ENCODE measurements around the gene BRINP2. TPM values are rescaled to one million over a fixed set of nuclear protein-coding genes. Genes with fewer than 3 reads are reported as not detected.
A peak's percentile ranks its signal among the peaks of the same experiment; 100 is the strongest.

The BRINP2 gene
- total RNA-seq, 1 experiment from 2014 or later = not detected

GRCh38 chr1:177173976-177174375 is 3.2 kb downstream of the BRINP2 start:
- DNase-seq (ENCODE audit: unreplicated experiment) = no peak
- TF ChIP-seq, protein P1, sequence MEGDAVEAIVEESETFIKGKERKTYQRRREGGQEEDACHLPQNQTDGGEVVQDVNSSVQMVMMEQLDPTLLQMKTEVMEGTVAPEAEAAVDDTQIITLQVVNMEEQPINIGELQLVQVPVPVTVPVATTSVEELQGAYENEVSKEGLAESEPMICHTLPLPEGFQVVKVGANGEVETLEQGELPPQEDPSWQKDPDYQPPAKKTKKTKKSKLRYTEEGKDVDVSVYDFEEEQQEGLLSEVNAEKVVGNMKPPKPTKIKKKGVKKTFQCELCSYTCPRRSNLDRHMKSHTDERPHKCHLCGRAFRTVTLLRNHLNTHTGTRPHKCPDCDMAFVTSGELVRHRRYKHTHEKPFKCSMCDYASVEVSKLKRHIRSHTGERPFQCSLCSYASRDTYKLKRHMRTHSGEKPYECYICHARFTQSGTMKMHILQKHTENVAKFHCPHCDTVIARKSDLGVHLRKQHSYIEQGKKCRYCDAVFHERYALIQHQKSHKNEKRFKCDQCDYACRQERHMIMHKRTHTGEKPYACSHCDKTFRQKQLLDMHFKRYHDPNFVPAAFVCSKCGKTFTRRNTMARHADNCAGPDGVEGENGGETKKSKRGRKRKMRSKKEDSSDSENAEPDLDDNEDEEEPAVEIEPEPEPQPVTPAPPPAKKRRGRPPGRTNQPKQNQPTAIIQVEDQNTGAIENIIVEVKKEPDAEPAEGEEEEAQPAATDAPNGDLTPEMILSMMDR (IDR thresholded peaks at IDR 0.05; ENCODE audit: unreplicated experiment) = no peak
- Mint-ChIP-seq H3K4me1 (ENCODE audit: insufficient read depth, unreplicated experiment) (no peaks in the 10 kb centered on the region), H3K4me3 (ENCODE audit: unreplicated experiment) (no peak overlapping the region), H3K36me3 (ENCODE audit: insufficient read depth, unreplicated experiment) (no peaks in the 10 kb centered on the region), H3K27me3 (ENCODE audit: insufficient read depth, unreplicated experiment) (peaks cover 58% of the 10 kb centered on the region), H3K27ac (ENCODE audit: low read depth, unreplicated experiment) (no peak overlapping the region), H3K9me3 (ENCODE audit: unreplicated experiment) (no peaks in the 10 kb centered on the region)
- intact Hi-C loops (cut with micrococcal nuclease) = no loop called here
- ChIA-PET POLR2A (no interaction called here), CTCF (interaction anchor here (0.9 kb wide), 1 partner anchor 155 kb away, joined by 4 read pairs; no protein-coding TSS in a partner anchor)
- no TSS peak for BruUV-seq (replicated peaks)

DNA sequence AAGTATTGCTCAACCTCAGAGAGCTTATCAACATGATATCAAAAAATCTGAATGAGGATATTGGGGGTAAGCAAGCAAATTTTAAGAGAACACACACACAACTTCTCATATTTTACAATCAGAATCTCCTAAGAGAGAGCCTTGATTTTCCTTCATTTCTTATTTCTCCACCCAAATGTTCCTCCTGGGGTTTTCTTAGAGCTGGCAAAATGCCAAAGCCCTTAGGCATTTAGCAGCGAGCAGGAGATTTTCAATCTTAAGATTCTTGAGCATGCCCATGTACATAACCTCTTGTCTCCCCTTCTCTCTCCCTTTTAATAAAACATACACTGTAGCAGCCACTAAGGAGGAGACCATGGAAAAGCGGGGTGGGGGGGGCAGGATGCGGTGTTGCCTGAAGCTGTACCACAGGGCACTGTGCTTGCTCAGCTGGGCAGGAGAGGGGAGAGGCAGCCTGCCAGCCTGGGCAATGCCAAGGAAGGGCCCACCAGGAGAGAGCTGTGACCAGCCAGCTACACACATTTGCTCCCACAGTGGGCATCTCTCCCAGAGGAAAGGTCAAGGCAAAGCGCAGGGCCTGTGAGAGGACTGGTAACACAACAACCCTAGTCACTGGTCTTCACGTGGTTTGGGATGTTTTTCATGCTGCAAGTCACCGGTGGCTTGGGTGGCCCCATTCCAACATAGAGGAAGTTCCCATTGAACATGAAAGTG is 4.3 kb downstream of the BRINP2 start:
- intact Hi-C loops (cut with micrococcal nuclease) = no loop called here
- Mint-ChIP-seq H3K36me3 (ENCODE audit: insufficient read depth, unreplicated experiment) (no peaks in the 10 kb centered on the region), H3K27me3 (ENCODE audit: insufficient read depth, unreplicated experiment) (peaks cover 69% of the 10 kb centered on the region), H3K27ac (ENCODE audit: low read depth, unreplicated experiment) (no peak overlapping the region), H3K4me1 (ENCODE audit: insufficient read depth, unreplicated experiment) (no peaks in the 10 kb centered on the region), H3K9me3 (ENCODE audit: unreplicated experiment) (no peaks in the 10 kb centered on the region), H3K4me3 (ENCODE audit: unreplicated experiment) (no peak overlapping the region)
- TF ChIP-seq, protein P1 (IDR thresholded peaks at IDR 0.05; ENCODE audit: unreplicated experiment) = no peak
- CTCF ChIA-PET = interaction anchor here (0.6 to 4.5 kb wide), 3 partner anchors 156 to 679 kb away, joined by 3 to 39 read pairs (median 4); no protein-coding TSS in a partner anchor
- no TSS peak for BruUV-seq (replicated peaks)
- POLR2A ChIA-PET = no interaction called here
- no peak for DNase-seq (ENCODE audit: unreplicated experiment)

DNA sequence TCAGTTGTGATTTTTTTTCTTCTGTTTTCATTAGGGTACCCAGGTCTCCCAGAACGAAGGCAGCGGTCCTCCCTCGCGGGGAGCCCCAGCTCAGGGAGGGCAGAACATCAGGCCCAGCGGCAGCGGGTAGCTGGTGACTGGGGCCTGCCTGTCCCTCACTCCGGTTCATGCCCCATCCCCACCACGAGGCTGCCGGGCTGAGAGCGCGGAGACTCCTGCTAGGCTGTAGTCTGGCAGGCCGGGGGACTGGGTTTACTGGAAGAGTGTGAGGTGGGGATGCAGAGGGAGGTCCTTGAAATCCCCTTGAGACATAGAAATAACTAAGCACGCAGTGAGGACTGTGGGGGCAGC is 10.5 kb downstream of the BRINP2 start:
- CTCF ChIA-PET = interaction anchor here (0.6 to 6.3 kb wide), 41 partner anchors 10 to 1090 kb away, joined by 3 to 150 read pairs (median 4); partner anchors contain the start of gene ASTN1
- no peak for DNase-seq (ENCODE audit: unreplicated experiment)
- Mint-ChIP-seq H3K27ac (ENCODE audit: low read depth, unreplicated experiment) (no peak overlapping the region), H3K4me1 (ENCODE audit: insufficient read depth, unreplicated experiment) (peaks cover 8% of the 10 kb centered on the region), H3K36me3 (ENCODE audit: insufficient read depth, unreplicated experiment) (no peaks in the 10 kb centered on the region), H3K4me3 (ENCODE audit: unreplicated experiment) (peak overlapping the region; percentile 56), H3K9me3 (ENCODE audit: unreplicated experiment) (no peaks in the 10 kb centered on the region), H3K27me3 (ENCODE audit: insufficient read depth, unreplicated experiment) (peaks cover 75% of the 10 kb centered on the region)
- no TSS peak for BruUV-seq (replicated peaks)
- TF ChIP-seq, protein P1 (IDR thresholded peaks at IDR 0.05; ENCODE audit: unreplicated experiment) = no peak
- intact Hi-C loops (cut with micrococcal nuclease) = loop anchor here (1.0 to 10.0 kb wide), 6 partner anchors 75 to 765 kb away; no protein-coding TSS in a partner anchor
- POLR2A ChIA-PET = interaction anchor here (1.5 kb wide), 1 partner anchor 26 kb away, joined by 3 read pairs; no protein-coding TSS in a partner anchor

DNA sequence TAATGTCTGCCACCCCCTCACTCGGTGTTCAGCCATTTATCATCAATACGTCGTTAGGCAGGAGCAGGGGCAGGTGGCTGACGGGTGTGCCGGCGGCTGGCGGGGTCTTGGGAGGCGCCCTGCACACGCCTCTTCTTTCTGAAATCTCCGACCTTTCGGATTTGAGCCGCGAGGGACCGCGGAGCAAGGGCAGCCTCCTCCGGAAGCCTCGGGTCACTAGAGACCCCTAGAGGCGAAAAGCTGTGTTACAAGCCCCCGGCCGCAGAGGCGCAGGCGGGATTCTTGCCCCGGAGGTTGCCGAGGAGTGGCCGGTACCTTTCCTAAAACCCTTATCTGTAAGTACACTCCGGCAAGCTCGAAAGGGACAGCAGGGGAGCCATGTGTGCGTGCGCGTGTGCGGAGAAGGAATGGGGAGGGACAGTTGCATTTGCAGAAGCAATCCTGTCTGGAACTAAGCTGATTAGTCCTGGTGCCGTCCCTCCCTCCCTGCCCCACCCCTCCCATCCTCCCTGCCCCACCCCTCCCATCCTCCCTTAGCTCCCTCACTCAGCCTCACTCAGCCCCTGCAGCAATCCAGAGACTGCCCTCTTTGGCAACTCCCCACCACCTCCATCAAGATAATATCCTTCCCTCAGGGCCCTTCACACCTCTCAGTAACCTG is 11.0 kb downstream of the BRINP2 start:
- CTCF ChIA-PET = interaction anchor here (0.6 to 6.3 kb wide), 79 partner anchors 9 to 1089 kb away, joined by 3 to 150 read pairs (median 4); partner anchors contain the start of gene ASTN1
- Mint-ChIP-seq H3K27ac (ENCODE audit: low read depth, unreplicated experiment) (no peak overlapping the region), H3K27me3 (ENCODE audit: insufficient read depth, unreplicated experiment) (peaks cover 70% of the 10 kb centered on the region), H3K9me3 (ENCODE audit: unreplicated experiment) (no peaks in the 10 kb centered on the region), H3K36me3 (ENCODE audit: insufficient read depth, unreplicated experiment) (no peaks in the 10 kb centered on the region), H3K4me1 (ENCODE audit: insufficient read depth, unreplicated experiment) (peaks cover 8% of the 10 kb centered on the region), H3K4me3 (ENCODE audit: unreplicated experiment) (peak overlapping the region; percentile 56)
- intact Hi-C loops (cut with micrococcal nuclease) = loop anchor here (1.0 to 10.0 kb wide), 6 partner anchors 75 to 765 kb away; no protein-coding TSS in a partner anchor
- POLR2A ChIA-PET = interaction anchor here (0.6 to 1.5 kb wide), 4 partner anchors 25 to 642 kb away, joined by 3 to 4 read pairs (median 3); no protein-coding TSS in a partner anchor
- peak; percentile 68 for DNase-seq (ENCODE audit: unreplicated experiment)
- BruUV-seq (replicated peaks) = no TSS peak
- TF ChIP-seq, protein P1 (IDR thresholded peaks at IDR 0.05; ENCODE audit: unreplicated experiment) = peak; percentile 96

Data from MCF 10A (cell line).